ENCODE measurements around the gene CNKSR2. TPM values are rescaled to one million over a fixed set of nuclear protein-coding genes. Genes with fewer than 3 reads are reported as not detected.

Gene CNKSR2
- total RNA-seq, 1 experiment from 2014 or later: 1.5 TPM

DNA sequence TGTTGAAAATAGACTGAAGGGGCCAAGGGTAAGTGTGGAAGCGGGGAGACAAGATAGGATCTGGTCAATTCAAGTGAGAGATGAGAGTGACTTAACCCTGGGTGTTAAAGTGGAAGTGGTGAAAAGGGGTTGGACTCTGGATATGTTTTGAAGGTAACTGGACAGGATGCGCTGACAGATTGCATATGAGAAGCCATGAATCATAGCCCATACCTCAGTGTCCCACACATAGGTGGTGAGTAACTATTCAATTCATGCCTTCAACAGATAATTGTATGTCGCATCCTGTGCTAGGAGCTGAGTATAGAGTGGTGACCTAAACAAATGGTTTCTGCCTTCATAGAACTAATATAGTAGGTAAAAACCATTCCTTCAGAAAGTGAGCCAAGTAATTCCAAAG lies 207.3 kb downstream of the CNKSR2 start:
- CTCF ChIA-PET: no interaction called here
- BruUV-seq (replicated peaks): no TSS peak
- POLR2A ChIA-PET (ENCODE audit: low non-redundant PET): no interaction called here
- H3K4me3 ChIP-seq (ENCODE audit: low read depth, low read length, poor library complexity, severe bottlenecking): no peak overlapping the region
- H3K36me3 ChIP-seq (ENCODE audit: insufficient read depth, low read length, poor library complexity, severe bottlenecking): no peaks in the 10 kb centered on the region
- no peak for TF ChIP-seq EZH2 (IDR thresholded peaks at IDR 0.05; ENCODE audit: borderline replicate concordance, low read depth, low read length, poor library complexity, severe bottlenecking)
- no peaks in the 10 kb centered on the region for H3K27me3 ChIP-seq (replicated peaks; ENCODE audit: insufficient read depth, low read depth, low read length, poor library complexity)
- H3K27ac ChIP-seq (ENCODE audit: low read depth, low read length, poor library complexity, severe bottlenecking): no peak overlapping the region
- intact Hi-C loops (cut with micrococcal nuclease; ENCODE audit: unreplicated experiment): no loop called here
- no peaks in the 10 kb centered on the region for H3K4me1 ChIP-seq (ENCODE audit: insufficient read depth, low read length, poor library complexity, severe bottlenecking)
- no peaks in the 10 kb centered on the region for H3K9me3 ChIP-seq (ENCODE audit: low read depth, low read length, poor library complexity, severe bottlenecking)
- no peak for DNase-seq (ENCODE audit: low spot score)

DNA sequence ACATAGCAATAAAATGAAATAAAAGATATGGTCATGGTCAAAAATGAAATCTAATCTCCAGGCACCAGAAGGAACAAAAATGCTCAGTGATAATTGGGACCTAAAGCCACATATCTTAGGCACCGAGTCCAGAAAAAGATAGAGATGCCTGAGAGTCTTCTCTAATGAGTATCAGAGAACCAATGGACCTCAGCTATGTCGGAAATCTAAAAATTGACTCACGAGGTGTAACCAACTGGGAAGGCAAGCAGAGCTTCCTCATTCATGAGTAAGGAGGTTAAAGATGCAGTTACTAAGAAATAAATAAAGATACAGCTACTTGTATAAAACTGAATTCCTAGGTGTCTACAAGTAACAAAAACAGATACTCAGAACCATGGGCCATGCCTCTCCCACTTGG lies 211.8 kb downstream of the CNKSR2 start:
- CTCF ChIA-PET: no interaction called here

DNA sequence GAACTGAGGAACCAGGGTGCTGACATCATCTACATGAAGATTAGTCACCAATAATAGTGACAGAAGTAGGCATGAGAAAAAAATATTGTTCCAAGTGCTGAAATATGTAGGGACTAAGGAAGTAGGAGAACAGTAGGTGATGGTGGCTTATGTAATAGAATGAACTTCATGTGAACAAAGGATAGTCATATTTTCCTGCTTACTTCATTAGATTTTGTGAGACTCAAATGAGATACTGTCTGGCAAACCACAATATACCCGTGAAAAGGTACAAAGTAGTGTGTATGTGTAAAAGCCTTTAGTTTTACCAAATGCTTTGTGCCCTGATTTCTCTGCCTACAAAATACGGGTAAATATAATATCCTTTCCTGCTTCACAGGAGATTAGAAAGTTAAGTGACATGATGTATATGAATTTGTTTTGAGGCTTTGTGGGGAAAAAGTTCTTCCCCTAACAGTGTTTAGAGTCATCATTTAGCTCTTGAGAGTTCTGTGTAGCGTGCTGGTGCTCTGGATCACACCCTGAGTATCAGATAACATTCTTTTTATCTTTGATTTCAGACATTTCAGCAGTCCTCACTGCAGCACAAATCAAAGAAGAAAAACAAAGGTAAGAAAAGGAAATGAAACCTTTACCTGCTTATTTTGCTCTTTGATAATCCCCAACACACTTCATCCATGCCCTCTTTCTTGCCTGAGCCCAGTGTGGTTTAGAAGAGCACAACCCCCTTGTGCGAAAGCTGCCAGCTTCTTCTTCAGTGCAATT lies 216.0 kb downstream of the CNKSR2 start:
- CTCF ChIA-PET: no interaction called here
- no TSS peak for BruUV-seq (replicated peaks)
- TF ChIP-seq EZH2 (IDR thresholded peaks at IDR 0.05; ENCODE audit: borderline replicate concordance, low read depth, low read length, poor library complexity, severe bottlenecking): no peak
- TF ChIP-seq, protein P1, sequence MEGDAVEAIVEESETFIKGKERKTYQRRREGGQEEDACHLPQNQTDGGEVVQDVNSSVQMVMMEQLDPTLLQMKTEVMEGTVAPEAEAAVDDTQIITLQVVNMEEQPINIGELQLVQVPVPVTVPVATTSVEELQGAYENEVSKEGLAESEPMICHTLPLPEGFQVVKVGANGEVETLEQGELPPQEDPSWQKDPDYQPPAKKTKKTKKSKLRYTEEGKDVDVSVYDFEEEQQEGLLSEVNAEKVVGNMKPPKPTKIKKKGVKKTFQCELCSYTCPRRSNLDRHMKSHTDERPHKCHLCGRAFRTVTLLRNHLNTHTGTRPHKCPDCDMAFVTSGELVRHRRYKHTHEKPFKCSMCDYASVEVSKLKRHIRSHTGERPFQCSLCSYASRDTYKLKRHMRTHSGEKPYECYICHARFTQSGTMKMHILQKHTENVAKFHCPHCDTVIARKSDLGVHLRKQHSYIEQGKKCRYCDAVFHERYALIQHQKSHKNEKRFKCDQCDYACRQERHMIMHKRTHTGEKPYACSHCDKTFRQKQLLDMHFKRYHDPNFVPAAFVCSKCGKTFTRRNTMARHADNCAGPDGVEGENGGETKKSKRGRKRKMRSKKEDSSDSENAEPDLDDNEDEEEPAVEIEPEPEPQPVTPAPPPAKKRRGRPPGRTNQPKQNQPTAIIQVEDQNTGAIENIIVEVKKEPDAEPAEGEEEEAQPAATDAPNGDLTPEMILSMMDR (conservative IDR thresholded peaks at IDR 0.05; ENCODE audit: low read depth, low read length): no peak

More for the DNA sequence above, 211.8 kb downstream of the CNKSR2 start:
- Histone ChIP-seq H3K27me3 (replicated peaks; ENCODE audit: insufficient read depth, low read depth, low read length, poor library complexity) (no peaks in the 10 kb centered on the region), H3K36me3 (ENCODE audit: insufficient read depth, low read length, poor library complexity, severe bottlenecking) (no peaks in the 10 kb centered on the region), H3K9me3 (ENCODE audit: low read depth, low read length, poor library complexity, severe bottlenecking) (no peaks in the 10 kb centered on the region), H3K4me1 (ENCODE audit: insufficient read depth, low read length, poor library complexity, severe bottlenecking) (no peaks in the 10 kb centered on the region), H3K4me3 (ENCODE audit: low read depth, low read length, poor library complexity, severe bottlenecking) (no peak overlapping the region), H3K27ac (ENCODE audit: low read depth, low read length, poor library complexity, severe bottlenecking) (no peak overlapping the region)
- intact Hi-C loops (cut with micrococcal nuclease; ENCODE audit: unreplicated experiment): no loop called here
- no peak for TF ChIP-seq EZH2 (IDR thresholded peaks at IDR 0.05; ENCODE audit: borderline replicate concordance, low read depth, low read length, poor library complexity, severe bottlenecking)
- TF ChIP-seq, protein P1 (conservative IDR thresholded peaks at IDR 0.05; ENCODE audit: low read depth, low read length): no peak
- DNase-seq (ENCODE audit: low spot score): no peak
- BruUV-seq (replicated peaks): no TSS peak
- POLR2A ChIA-PET (ENCODE audit: low non-redundant PET): no interaction called here

DNA sequence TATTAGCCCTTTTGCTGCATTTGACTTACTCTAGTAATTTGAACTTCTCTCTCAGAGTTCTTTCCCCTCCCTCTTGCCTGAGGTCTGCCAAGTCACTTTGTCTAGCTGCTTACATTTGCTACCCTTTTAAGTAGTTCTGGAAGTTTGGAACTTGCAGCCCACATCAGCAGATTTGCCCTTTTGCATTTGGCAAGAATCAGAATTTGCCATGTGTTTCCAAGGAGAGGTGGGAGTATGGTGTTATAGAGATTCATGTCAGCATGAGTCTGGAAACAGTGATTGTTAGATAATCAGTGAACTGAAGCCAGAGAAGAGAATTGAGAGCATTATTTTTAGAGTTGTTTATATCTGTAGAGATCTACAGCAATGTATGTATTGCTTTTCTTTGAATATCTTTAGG lies 231.8 kb downstream of the CNKSR2 start:
- Histone ChIP-seq H3K4me1 (ENCODE audit: insufficient read depth, low read length, poor library complexity, severe bottlenecking) (no peaks in the 10 kb centered on the region), H3K36me3 (ENCODE audit: insufficient read depth, low read length, poor library complexity, severe bottlenecking) (no peaks in the 10 kb centered on the region), H3K27ac (ENCODE audit: low read depth, low read length, poor library complexity, severe bottlenecking) (no peak overlapping the region), H3K4me3 (ENCODE audit: low read depth, low read length, poor library complexity, severe bottlenecking) (no peak overlapping the region), H3K9me3 (ENCODE audit: low read depth, low read length, poor library complexity, severe bottlenecking) (no peaks in the 10 kb centered on the region), H3K27me3 (replicated peaks; ENCODE audit: insufficient read depth, low read depth, low read length, poor library complexity) (no peaks in the 10 kb centered on the region)
- no peak for DNase-seq (ENCODE audit: low spot score)
- intact Hi-C loops (cut with micrococcal nuclease; ENCODE audit: unreplicated experiment): no loop called here
- TF ChIP-seq EZH2 (IDR thresholded peaks at IDR 0.05; ENCODE audit: borderline replicate concordance, low read depth, low read length, poor library complexity, severe bottlenecking): no peak
- TF ChIP-seq, protein P1 (conservative IDR thresholded peaks at IDR 0.05; ENCODE audit: low read depth, low read length): no peak
- ChIA-PET POLR2A (ENCODE audit: low non-redundant PET) (no interaction called here), CTCF (no interaction called here)
- BruUV-seq (replicated peaks): no TSS peak

More for the DNA sequence above, 216.0 kb downstream of the CNKSR2 start:
- no peaks in the 10 kb centered on the region for H3K9me3 ChIP-seq (ENCODE audit: low read depth, low read length, poor library complexity, severe bottlenecking)
- no peaks in the 10 kb centered on the region for H3K4me1 ChIP-seq (ENCODE audit: insufficient read depth, low read length, poor library complexity, severe bottlenecking)
- no peak overlapping the region for H3K4me3 ChIP-seq (ENCODE audit: low read depth, low read length, poor library complexity, severe bottlenecking)
- POLR2A ChIA-PET (ENCODE audit: low non-redundant PET): no interaction called here
- H3K36me3 ChIP-seq (ENCODE audit: insufficient read depth, low read length, poor library complexity, severe bottlenecking): no peaks in the 10 kb centered on the region
- no peak overlapping the region for H3K27ac ChIP-seq (ENCODE audit: low read depth, low read length, poor library complexity, severe bottlenecking)
- H3K27me3 ChIP-seq (replicated peaks; ENCODE audit: insufficient read depth, low read depth, low read length, poor library complexity): no peaks in the 10 kb centered on the region
- DNase-seq (ENCODE audit: low spot score): no peak
- intact Hi-C loops (cut with micrococcal nuclease; ENCODE audit: unreplicated experiment): no loop called here

All from A673 (cell line).